ENCODE measurements around the gene RABGAP1L.

- TF ChIP-seq POLR2A (IDR thresholded peaks at IDR 0.05; ENCODE audit: extremely low read depth, insufficient read length) (no peak), CTCF (IDR thresholded peaks at IDR 0.05; ENCODE audit: low read depth, low read length) (no peak), MYC (IDR thresholded peaks at IDR 0.05; ENCODE audit: low read depth, low read length) (no peak)
These were observed 445.9 kb downstream of the RABGAP1L start for GRCh38 chr1:174605198-174605597.
